Heart right ventricle (tissue), 16 donors: ENCODE measurements around the gene SLX9. TPM values are rescaled to one million over a fixed set of nuclear protein-coding genes. Genes with fewer than 3 reads are reported as not detected.
A peak's percentile ranks its signal among the peaks of the same experiment; 100 is the strongest.

Experiments used
- ATAC-seq, 8 donors: fragments of 200-7000 bp; cut with Tn5 transposase; one replicate each; pipeline ENCODE4 v1.9.1; 2020; ENCODE audit warnings: mild to moderate bottlenecking in 8 of 8, moderate library complexity in 8 of 8, moderate number of reproducible peaks in 1 of 8
- DNase-seq, 2 donors: peaks; one replicate each; pipeline ENCODE4 v3.0.0-alpha.2; 2020
- H3K27ac ChIP-seq, 10 donors: fragments of 200-600 bp; sonication (generic) in 2 of 10; one replicate each; pipeline versions ENCODE4 v1.5.0 to v1.8.0; 2020 to 2022; ENCODE audit warnings: mild to moderate bottlenecking in 3 of 10
- H3K27me3 ChIP-seq, 7 donors: fragments of 200-600 bp; one replicate each; pipeline ENCODE4 v1.8.0; 2021 to 2022; ENCODE audit warnings: mild to moderate bottlenecking in 2 of 7
- H3K36me3 ChIP-seq, 9 donors: fragments of 200-600 bp; sonication (generic) in 1 of 9; one replicate each; pipeline versions ENCODE4 v1.5.0 to v1.8.0; 2020 to 2022; ENCODE audit warnings: mild to moderate bottlenecking in 2 of 9
- H3K4me1 ChIP-seq, 9 donors: fragments of 200-600 bp; sonication (generic) in 1 of 9; one replicate each; pipeline versions ENCODE4 v1.5.0 to v1.8.0; 2020 to 2022; ENCODE audit warnings: mild to moderate bottlenecking in 4 of 9
- H3K4me3 ChIP-seq, 10 donors: fragments of 200-600 bp; sonication (generic) in 2 of 10; one replicate each; pipeline versions ENCODE4 v1.5.0 to v1.8.0; 2020 to 2022; ENCODE audit warnings: mild to moderate bottlenecking in 7 of 10, moderate library complexity in 2 of 10
- H3K9me3 ChIP-seq, 11 donors: fragments of 200-600 bp in 10 of 11; sonication (generic) in 2 of 11; one replicate each; pipeline versions ENCODE4 v1.5.0 to v1.8.0; 2013 to 2022; ENCODE audit warnings: mild to moderate bottlenecking in 2 of 11, control low read depth in 1 of 11, moderate library complexity in 1 of 11
- WGBS, 2 donors: extraction: QIAGEN DNeasy Blood & Tissue Kit; methylation state at CpG; one replicate each; pipeline ENCODE4 v1.1.7; 2013; ENCODE audit warnings: inconsistent platforms in 1 of 2; 5-methylcytosine and 5-hydroxymethylcytosine counted together
- intact Hi-C, 10 donors: fragments of 100-400 bp; cut with DNase I; formaldehyde crosslinking; loops; one replicate each; pipeline versions ENCODE4 v1.11.1 to v1.14.2; 2022
- polyA plus RNA-seq, 2 donors: library from polyadenylated mRNA; stranded (reverse); fragments of 200-250 nt; gene quantifications; one replicate each; pipeline ENCODE4 v1.2.3, GENCODE V29; 2013
- total RNA-seq, 10 donors: library from RNA; stranded (reverse); fragmentation: NEBNext Ultra II Directional in 3 of 10; extraction: Animal tissue kit (Norgen Biotek cat#: 25700) in 3 of 10; gene quantifications; one replicate each; pipeline versions ENCODE4 v1.2.1 to v1.2.4, GENCODE V29; 2021 to 2023
- TF ChIP-seq, protein P1 (sequence below), 9 donors: fragments of 200-600 bp; sonication (generic) in 2 of 9; IDR thresholded peaks; one replicate each; pipeline versions ENCODE4 v1.5.0 to v1.8.0; 2021 to 2022; ENCODE audit warnings: antibody characterized with exemption in 9 of 9, mild to moderate bottlenecking in 5 of 9, moderate library complexity in 1 of 9
- donor health status: Arrhythmogenic right ventricular cardiomyopathy.
- donor health status: ischemic (EF 13 %, LVEDD 7.1; RV severe dilation, severe dysfunction).
- donor health status: healthy with polysubstance abuse.
- donor health status: DM: no; HTN: yes; CAD: no.
- donor health status: DM: no; HTN: no; CAD: no.
- donor health status: ischemic (EF 25% LVEDD 6.9; RV normal size, moderate dysfunction).
- donor health status: ischemic (EF 25% LVEDD 5.7; RV mildly dilated, moderate dysfunction).
- donor health status: healthy.
- donor health status: DM: yes; HTN: yes; CAD: no.
- donor health status: Ischemic cardiomyopathy.
- donor health status: ischemic (EF 35%, LVEDD 5.7; RV mildly dilated, moderate dysfunction).
- donor health status: nonischemic (EF 11% LVEDD 7.7; RV severe dilation, severe dysfunction).
- donor health status: DM: yes; HTN: yes; CAD: no.
- donor health status: PGD.
- donor health status: ischemic (EF 29% LVEDD 5.4; RV normal size, mild dysfunction).
- donor health status: nonischemic (EF 23%, LVEDD 6.1; RV moderate dilation, normal function).

Gene SLX9
- total and polyA plus RNA-seq, 12 donors, result 42.4 to 83.6 (median 57.3) TPM

DNA sequence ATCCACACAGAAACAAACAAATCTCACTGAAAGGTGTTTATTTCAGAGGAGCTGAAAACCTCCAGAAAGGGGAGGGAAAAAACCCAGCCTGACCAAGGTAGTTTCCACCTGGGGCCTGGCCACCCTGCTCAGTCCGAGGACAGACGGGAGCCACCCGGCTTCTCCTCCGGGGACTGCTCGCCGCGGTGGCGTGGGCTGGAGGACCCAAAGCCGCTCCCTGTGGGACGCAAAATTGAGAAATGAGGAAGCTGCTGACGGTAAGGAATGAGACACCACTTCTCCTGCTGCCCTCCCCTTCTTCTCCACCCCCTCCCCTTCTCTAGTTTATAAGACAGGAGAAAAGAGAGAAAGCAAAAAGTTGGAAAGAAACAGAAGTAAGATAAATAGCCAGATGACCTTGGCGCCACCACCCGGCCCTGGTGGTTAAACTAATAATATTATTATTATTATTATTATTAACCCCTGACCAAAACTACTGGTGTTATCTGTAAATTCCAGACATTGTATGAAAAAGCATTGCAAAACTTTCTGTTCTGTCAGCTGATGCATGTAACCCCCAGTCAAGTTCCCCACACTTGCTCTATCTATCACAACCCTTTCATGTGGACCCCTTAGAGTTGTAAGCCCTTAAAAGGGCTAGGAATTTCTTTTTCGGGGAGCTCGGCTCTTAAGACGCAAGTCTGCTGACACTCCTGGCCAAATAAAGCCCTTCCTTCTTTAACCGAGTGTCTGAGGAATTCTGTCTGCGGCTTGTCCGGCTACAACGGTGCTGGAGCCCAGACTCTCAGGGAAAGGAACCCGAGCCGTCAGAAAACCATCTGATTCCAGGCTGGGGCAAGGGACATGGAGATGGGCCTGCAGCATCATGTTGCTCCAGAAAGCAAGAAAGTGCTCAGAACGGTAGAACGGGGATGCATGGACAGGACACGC is 31.6 kb upstream of the SLX9 start:
- intact Hi-C loops, result no loop called here
- Histone ChIP-seq H3K4me3 (peak overlapping the region in 2 of 10 donors; percentile 3 to 13), H3K27ac (peak overlapping the region in 3 of 10 donors; percentile 40 to 88 (median 44)), H3K27me3 (peaks cover 0 to 10% (median 0%) of the 10 kb centered on the region in 7 donors), H3K4me1 (peaks cover 0 to 76% (median 12%) of the 10 kb centered on the region in 9 donors), H3K9me3 (no peaks in the 10 kb centered on the region), H3K36me3 (peaks cover 0 to 51% (median 0%) of the 10 kb centered on the region in 9 donors)
- ATAC-seq (peak in 4 of 8 donors; percentile 13 to 45 (median 20)), DNase-seq (peak; percentile 36 to 37)
- TF ChIP-seq, protein P1, sequence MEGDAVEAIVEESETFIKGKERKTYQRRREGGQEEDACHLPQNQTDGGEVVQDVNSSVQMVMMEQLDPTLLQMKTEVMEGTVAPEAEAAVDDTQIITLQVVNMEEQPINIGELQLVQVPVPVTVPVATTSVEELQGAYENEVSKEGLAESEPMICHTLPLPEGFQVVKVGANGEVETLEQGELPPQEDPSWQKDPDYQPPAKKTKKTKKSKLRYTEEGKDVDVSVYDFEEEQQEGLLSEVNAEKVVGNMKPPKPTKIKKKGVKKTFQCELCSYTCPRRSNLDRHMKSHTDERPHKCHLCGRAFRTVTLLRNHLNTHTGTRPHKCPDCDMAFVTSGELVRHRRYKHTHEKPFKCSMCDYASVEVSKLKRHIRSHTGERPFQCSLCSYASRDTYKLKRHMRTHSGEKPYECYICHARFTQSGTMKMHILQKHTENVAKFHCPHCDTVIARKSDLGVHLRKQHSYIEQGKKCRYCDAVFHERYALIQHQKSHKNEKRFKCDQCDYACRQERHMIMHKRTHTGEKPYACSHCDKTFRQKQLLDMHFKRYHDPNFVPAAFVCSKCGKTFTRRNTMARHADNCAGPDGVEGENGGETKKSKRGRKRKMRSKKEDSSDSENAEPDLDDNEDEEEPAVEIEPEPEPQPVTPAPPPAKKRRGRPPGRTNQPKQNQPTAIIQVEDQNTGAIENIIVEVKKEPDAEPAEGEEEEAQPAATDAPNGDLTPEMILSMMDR (IDR thresholded peaks at IDR 0.05), result peak in 2 of 9 donors; percentile 5 to 17
- 61 to 62% methylated on average over 25 of the region's 25 CpGs for WGBS, 2 donors

DNA sequence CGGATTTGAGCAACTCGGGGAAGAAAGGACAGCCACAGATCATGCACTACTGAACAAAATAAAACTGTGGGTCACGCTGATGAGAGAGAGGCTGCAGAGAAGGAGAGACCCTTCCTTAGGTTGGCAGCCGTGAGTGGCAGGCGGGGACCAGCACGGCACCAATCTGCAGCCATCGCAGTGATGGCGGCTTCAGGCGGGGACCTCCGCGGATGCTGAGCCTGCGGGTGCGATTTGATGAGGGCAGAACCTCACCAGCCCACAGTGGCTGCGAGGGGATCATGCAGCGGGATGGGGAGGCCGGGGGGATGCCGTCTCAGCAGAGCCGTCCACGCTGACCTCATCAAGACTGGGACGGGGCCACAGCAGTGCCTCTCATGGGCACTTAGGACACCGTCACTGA is 30.9 kb upstream of the SLX9 start:
- Histone ChIP-seq H3K4me3 (no peak overlapping the region), H3K27ac (peak overlapping the region in 2 of 10 donors; percentile 44 to 88), H3K9me3 (no peaks in the 10 kb centered on the region), H3K36me3 (peaks cover 0 to 44% (median 0%) of the 10 kb centered on the region in 9 donors), H3K4me1 (peaks cover 0 to 79% (median 12%) of the 10 kb centered on the region in 9 donors), H3K27me3 (peaks cover 0 to 10% (median 0%) of the 10 kb centered on the region in 7 donors)
- WGBS, 2 donors, result 87 to 90% methylated on average over 21 of the region's 21 CpGs
- no peak for ATAC-seq
- TF ChIP-seq, protein P1 (IDR thresholded peaks at IDR 0.05), result no peak
- peak in 1 of 2 donors; percentile 5 for DNase-seq
- intact Hi-C loops, result no loop called here

DNA sequence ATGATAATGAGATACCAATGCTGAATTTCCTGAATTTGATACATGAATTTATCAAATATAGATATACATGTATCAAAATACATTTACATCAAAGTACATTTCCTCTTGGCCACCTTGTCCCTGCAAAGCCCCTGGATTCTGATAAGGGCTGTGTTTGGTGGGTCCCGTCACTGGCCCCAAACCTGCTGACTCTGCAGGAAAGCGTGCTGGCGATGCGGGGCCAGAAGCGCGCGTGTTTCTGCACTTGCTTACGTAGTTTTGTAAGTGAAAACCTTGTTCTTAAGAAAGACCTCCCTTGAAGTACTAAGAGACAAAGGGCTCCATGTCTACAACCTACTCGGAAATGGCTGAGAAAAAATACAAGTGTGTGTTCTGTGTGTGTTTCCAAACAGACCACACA is 30.1 kb upstream of the SLX9 start:
- Histone ChIP-seq H3K36me3 (peaks cover 0 to 38% (median 0%) of the 10 kb centered on the region in 9 donors), H3K4me3 (no peak overlapping the region), H3K27ac (peak overlapping the region in 1 of 10 donors; percentile 92), H3K27me3 (peaks cover 0 to 10% (median 0%) of the 10 kb centered on the region in 7 donors), H3K9me3 (no peaks in the 10 kb centered on the region), H3K4me1 (peaks cover 0 to 87% (median 12%) of the 10 kb centered on the region in 9 donors)
- TF ChIP-seq, protein P1 (IDR thresholded peaks at IDR 0.05), result no peak
- no peak for DNase-seq
- 90 to 92% methylated on average over 9 of the region's 9 CpGs for WGBS, 2 donors
- intact Hi-C loops, result no loop called here
- no peak for ATAC-seq

DNA sequence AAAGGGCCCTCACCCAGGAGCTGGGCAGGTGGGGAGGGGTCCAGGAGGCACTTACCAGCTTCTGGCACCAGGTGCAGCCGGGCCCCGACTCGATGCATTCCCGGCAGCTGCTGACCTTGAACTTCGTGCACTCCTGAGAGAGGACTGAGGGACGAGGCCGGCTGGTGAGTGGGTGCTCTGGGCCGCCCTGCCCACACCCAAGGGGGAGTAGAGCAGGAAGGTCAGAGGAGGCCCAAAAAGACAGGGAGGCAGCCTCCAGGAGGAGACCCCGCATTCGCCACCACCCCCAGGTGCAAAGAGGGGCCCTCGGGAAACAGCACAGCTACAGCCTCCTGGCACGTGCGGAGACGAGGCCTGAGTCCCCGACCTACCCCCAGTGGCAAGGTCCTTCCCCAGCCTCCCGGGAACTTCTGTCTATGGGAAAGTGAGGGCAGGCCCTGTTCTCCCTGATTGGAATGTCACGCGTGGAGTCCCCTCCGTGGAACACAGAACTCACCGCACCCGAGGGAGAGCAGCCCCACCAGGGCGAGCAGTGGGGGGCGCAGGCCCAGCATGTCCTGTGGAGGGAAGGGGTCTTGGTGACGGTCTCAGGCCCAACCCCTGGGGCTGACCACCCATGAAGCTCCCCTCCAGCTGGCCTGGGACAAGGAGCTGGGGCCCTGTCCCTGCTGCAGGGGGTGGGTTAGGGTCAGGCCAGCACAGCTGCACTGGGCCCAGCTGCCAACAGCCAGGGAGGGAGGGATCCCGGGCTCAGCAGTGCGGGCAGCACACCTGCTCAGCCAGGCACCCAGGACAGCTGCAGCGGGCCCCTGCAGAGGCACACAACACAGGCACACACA is 29.4 kb upstream of the SLX9 start:
- H3K36me3 ChIP-seq, result peaks cover 0 to 33% (median 0%) of the 10 kb centered on the region in 9 donors
- no peaks in the 10 kb centered on the region for H3K9me3 ChIP-seq
- DNase-seq (no peak), ATAC-seq (peak in 1 of 8 donors; percentile 5)
- H3K4me3 ChIP-seq, result no peak overlapping the region
- intact Hi-C loops, result no loop called here
- H3K27me3 ChIP-seq, result peaks cover 0 to 6% (median 0%) of the 10 kb centered on the region in 7 donors
- H3K4me1 ChIP-seq, result peaks cover 0 to 90% (median 12%) of the 10 kb centered on the region in 9 donors
- peak overlapping the region in 1 of 10 donors; percentile 92 for H3K27ac ChIP-seq
- 79 to 85% methylated on average over 27 of the region's 27 CpGs for WGBS, 2 donors
- TF ChIP-seq, protein P1 (IDR thresholded peaks at IDR 0.05), result no peak
